OCI-LY3 (cell line): ENCODE results near the gene OR2T2.
"Not testable (repeated sequence)": the region's sequence is repeated elsewhere in the genome, so short reads cannot be mapped to it uniquely, and the experiment has no call there.

Experiments
- EZH2phosphoT487 ChIP-seq: fragments of 200-600 bp; shearing (Covaris generic); IDR thresholded peaks from 2 replicates; pipeline ENCODE4 v1.6.1; 2018; ENCODE audit warnings: antibody characterized with exemption, mixed run types, low read depth
- TF ChIP-seq, protein P1 (sequence below): fragments of 200-600, 300-600 bp; sonication (generic); IDR thresholded peaks from 2 replicates; pipeline ENCODE4 v1.5.1; 2014; ENCODE audit warnings: antibody characterized with exemption, low read length, low read depth

DNA sequence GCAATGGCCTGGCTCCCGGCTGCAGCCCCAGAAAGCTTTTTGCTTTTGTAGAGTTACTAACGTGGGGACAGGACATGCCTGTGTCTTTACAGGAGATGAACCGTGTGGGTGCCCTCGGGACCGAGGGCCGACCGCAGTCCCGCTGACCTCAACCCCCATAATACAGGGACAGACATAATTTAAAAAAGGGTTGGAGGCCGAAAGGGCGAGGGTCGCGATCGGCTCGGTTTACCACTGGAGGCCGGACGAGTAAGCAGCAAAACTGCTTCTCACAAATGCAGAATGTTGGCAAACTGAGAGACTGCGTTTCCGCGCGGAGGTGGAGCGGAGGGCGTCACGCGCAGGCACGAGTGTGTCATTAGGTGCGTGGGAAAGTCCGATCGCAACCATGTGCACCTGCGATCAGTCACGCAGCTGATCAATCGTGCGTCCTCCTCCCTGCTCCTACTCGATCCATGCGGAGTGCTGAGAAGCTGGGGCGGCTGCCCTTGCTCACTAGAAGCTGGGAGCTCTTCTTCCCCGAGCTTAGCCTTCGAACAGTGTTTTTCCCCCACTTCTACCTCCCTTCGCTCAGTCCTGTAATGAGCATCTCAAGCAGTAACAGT is 11.5 kb upstream of the OR2T2 start:
- TF ChIP-seq, protein P1, sequence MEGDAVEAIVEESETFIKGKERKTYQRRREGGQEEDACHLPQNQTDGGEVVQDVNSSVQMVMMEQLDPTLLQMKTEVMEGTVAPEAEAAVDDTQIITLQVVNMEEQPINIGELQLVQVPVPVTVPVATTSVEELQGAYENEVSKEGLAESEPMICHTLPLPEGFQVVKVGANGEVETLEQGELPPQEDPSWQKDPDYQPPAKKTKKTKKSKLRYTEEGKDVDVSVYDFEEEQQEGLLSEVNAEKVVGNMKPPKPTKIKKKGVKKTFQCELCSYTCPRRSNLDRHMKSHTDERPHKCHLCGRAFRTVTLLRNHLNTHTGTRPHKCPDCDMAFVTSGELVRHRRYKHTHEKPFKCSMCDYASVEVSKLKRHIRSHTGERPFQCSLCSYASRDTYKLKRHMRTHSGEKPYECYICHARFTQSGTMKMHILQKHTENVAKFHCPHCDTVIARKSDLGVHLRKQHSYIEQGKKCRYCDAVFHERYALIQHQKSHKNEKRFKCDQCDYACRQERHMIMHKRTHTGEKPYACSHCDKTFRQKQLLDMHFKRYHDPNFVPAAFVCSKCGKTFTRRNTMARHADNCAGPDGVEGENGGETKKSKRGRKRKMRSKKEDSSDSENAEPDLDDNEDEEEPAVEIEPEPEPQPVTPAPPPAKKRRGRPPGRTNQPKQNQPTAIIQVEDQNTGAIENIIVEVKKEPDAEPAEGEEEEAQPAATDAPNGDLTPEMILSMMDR = not testable (repeated sequence)
- TF ChIP-seq EZH2phosphoT487 = not testable (repeated sequence)
